Activated naive CD4-positive, alpha-beta T cell treated with anti-CD3 and anti-CD28 coated beads, Interleukin-2, amount 50 U/mL, for 72 hours (primary cell): Measurements from ENCODE around the gene PPAN. TPM values are rescaled to one million over a fixed set of nuclear protein-coding genes. Genes with fewer than 3 reads are reported as not detected.
A peak's percentile ranks its signal among the peaks of the same experiment; 100 is the strongest.

Source experiments
- ATAC-seq, 2 donors: fragments of 150-1000 bp; cut with Tn5 transposase; 2 replicates each; pipeline ENCODE4 v1.10.0; 2021; ENCODE audit warnings: mild to moderate bottlenecking in 2 of 2, moderate library complexity in 2 of 2
- DNase-seq, 2 donors: peaks; one replicate each; pipeline ENCODE4 v3.0.0; 2021 to 2022; ENCODE audit warnings: low spot score in 2 of 2
- H3K27ac Mint-ChIP-seq, 2 donors: one replicate each; pipeline ENCODE4 v1.8.0; 2022; ENCODE audit warnings: mild to moderate bottlenecking in 2 of 2, mixed read lengths in 2 of 2
- H3K36me3 Mint-ChIP-seq, 2 donors: one replicate each; pipeline ENCODE4 v1.8.0; 2022; ENCODE audit warnings: mixed read lengths in 2 of 2
- H3K9me3 Mint-ChIP-seq, 2 donors: one replicate each; pipeline ENCODE4 v1.8.0; 2022; ENCODE audit warnings: mixed read lengths in 2 of 2
- total RNA-seq, 2 donors: library from RNA; stranded (reverse); gene quantifications; one replicate each; pipeline ENCODE4 v1.2.3, GENCODE V29; 2022

Gene PPAN
- total RNA-seq, 2 donors from 2014 or later: 52.7 to 209 TPM

DNA sequence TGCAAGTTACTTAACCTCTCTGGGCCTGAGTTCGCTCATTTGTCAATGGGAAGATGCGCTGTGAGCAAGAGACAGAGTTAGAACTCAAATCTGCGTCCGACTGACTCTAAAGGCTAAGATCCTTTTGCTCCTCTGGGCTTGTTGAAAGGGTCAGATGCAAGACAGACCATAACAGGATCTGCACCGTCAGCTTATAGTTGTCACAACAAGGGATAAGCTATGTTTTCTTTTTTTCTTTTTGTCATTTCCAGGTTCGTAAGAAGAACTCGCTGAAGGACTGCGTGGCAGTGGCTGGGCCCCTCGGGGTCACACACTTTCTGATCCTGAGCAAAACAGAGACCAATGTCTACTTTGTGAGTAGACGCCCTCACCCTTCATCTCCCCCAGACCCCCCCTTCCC lies 1.1 kb downstream of the PPAN start:
- no peak for ATAC-seq
- no peak for DNase-seq
- H3K36me3 Mint-ChIP-seq: peaks cover 33 to 49% of the 10 kb centered on the region in 2 donors
- peak overlapping the region; percentile 98 to 99 for H3K27ac Mint-ChIP-seq
- no peaks in the 10 kb centered on the region for H3K9me3 Mint-ChIP-seq

- Mint-ChIP-seq H3K36me3 (peaks cover 33 to 54% of the 10 kb centered on the region in 2 donors), H3K27ac (peak overlapping the region; percentile 98 to 99), H3K9me3 (no peaks in the 10 kb centered on the region)
- ATAC-seq: no peak
- DNase-seq: no peak
These were observed 1.7 kb downstream of the PPAN start for GRCh38 chr19:10107817-10108367.

DNA sequence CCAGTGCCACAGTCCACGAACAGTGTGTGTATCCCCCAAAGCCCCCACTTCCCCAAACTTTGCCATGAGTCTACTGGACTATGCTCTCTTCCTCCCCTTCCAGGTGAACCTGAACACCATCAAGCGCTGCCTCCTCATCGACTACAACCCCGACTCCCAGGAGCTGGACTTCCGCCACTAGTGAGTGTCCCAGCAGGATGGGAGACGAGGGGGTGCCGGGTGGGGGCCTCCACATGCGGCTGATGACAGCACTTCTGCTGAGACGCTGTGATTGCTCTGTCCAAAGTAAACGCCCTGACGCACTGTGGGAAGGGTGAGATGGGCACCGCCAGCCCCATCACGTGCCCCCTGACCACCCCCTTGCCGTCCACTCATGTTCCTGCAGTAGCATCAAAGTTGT lies 3.4 kb downstream of the PPAN start:
- peaks cover 33 to 56% of the 10 kb centered on the region in 2 donors for H3K36me3 Mint-ChIP-seq

DNA sequence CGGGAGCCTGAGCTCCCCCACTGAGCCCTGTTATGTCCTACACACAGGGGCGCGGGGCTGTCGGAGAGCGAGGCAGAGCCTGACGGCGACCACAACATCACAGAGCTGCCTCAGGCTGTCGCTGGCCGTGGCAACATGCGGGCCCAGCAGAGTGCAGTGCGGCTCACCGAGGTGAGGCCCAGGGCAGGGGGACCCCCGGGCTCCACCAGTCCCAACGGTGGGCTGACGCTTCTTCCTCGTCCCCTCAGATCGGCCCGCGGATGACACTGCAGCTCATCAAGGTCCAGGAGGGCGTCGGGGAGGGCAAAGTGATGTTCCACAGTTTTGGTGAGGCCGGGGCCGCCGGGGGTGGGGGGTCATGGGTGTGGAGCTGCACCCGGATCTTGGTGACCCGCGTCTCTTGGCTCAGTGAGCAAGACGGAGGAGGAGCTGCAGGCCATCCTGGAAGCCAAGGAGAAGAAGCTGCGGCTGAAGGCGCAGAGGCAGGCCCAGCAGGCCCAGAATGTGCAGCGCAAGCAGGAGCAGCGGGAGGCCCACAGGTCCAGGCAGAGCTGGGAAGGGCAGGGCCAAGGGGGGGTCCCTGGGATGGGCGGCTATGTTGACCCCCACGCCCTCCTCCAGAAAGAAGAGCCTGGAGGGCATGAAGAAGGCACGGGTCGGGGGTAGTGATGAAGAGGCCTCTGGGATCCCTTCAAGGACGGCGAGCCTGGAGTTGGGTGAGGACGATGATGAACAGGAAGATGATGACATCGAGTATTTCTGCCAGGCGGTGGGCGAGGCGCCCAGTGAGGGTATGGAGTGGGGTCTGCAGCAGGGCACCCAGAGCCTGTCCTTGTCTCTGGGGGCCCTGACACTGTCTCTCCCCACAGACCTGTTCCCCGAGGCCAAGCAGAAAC lies 4.2 kb downstream of the PPAN start:
- ATAC-seq (no peak), DNase-seq (no peak)
- Mint-ChIP-seq H3K9me3 (no peaks in the 10 kb centered on the region), H3K27ac (peak overlapping the region; percentile 85 to 93), H3K36me3 (peaks cover 33 to 56% of the 10 kb centered on the region in 2 donors)

More for the DNA sequence above, 3.4 kb downstream of the PPAN start:
- Mint-ChIP-seq H3K9me3 (no peaks in the 10 kb centered on the region), H3K27ac (peak overlapping the region; percentile 85 to 93)
- ATAC-seq (no peak), DNase-seq (no peak)

DNA sequence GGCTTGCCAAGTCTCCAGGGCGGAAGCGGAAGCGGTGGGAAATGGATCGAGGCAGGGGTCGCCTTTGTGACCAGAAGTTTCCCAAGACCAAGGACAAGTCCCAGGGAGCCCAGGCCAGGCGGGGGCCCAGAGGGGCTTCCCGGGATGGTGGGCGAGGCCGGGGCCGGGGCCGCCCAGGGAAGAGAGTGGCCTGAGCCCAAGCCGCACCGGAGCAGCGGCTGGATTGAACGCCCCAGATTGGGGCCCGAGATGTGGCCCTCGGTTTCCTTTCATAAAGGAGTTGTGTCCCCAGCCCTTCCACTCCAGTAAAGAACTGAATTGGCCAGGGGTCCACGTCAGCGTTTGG lies 4.8 kb downstream of the PPAN start:
- no peak for DNase-seq
- Mint-ChIP-seq H3K27ac (peak overlapping the region; percentile 85 to 92), H3K36me3 (peaks cover 33 to 56% of the 10 kb centered on the region in 2 donors), H3K9me3 (no peaks in the 10 kb centered on the region)
- ATAC-seq: no peak

DNA sequence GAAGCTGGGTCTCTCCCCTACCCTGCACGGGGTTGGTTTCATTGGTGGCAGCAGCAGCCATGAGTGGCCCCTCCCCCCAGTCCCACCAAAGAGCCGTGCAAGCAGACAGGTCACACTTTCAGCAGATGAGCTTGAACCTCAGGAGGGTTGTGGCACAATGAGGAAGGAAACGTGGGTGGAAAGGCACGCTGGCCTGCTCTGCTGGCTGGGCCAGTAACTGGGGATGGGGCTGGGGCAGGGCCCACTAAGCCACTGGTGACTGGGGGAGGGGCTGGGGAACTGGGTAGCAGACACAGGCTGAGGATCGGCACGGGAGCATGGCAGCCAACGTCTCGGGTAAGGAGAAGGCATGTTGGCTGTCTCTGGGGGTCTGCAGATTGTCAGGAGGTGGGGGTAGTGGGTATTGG lies 5.2 kb downstream of the PPAN start, which contains the start of gene P2RY11:
Gene P2RY11, plus strand, starts transcription at position 289 of the 407 bp plus-strand sequence. Its CDS starts 29 bp downstream, at position 318.
- Mint-ChIP-seq H3K9me3 (no peaks in the 10 kb centered on the region), H3K27ac (peak within 1 kb of the TSS; percentile 85 to 92), H3K36me3 (peaks cover 33 to 56% of the 10 kb centered on the region in 2 donors)
- peak in 1 of 2 donors; percentile 70 for DNase-seq
- peak; percentile 12 to 33 for ATAC-seq

DNA sequence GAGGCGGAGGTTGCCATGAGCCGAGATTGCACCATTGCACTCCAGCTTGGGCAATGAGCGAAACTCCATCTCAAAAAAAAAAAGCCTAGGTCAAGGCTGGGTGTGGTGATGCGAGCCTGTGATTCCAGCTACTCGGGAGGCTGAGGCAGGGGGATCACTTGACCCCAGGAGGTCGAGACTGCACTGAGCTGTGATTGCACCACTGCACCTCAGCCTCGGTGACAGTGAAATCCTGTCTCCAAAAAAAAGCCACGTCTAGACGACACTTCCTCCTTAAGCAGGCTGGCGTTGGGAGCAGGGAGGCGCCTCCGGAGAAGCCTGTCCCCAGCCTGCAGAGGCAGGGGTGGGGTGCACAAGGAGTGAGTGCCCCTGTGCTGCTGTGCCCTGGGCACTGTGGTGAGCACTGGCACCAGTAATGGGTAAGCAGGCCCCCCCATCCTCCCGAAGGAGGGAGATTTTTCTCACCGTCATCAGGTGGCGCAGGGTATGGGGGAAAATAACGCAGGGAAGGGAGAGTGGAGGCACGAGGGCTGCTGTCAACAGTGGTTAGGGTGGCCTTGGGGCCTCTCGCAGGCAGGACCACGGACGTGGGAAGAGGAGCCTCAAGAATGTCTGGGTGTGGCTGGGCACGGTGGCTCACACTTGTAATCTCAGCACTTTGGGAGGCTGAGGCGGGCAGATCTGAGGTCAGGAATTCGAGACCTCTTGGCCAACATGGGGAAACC lies 6.0 kb downstream of the PPAN start:
- ATAC-seq (peak; percentile 31 to 77), DNase-seq (peak in 1 of 2 donors; percentile 82)
- Mint-ChIP-seq H3K27ac (peak overlapping the region; percentile 85 to 92), H3K9me3 (no peaks in the 10 kb centered on the region), H3K36me3 (peaks cover 25 to 48% of the 10 kb centered on the region in 2 donors)

GRCh38 chr19:10112895-10113591 lies 6.9 kb downstream of the PPAN start:
- H3K9me3 Mint-ChIP-seq: no peaks in the 10 kb centered on the region
- ATAC-seq (peak; percentile 33 to 37), DNase-seq (peak; percentile 65 to 73)
- H3K36me3 Mint-ChIP-seq: peaks cover 18 to 40% of the 10 kb centered on the region in 2 donors
- peak overlapping the region; percentile 85 to 92 for H3K27ac Mint-ChIP-seq

- peaks cover 18 to 36% of the 10 kb centered on the region in 2 donors for H3K36me3 Mint-ChIP-seq
- DNase-seq: no peak
- H3K9me3 Mint-ChIP-seq: no peaks in the 10 kb centered on the region
- ATAC-seq: no peak
- peak overlapping the region in 1 of 2 donors; percentile 85 for H3K27ac Mint-ChIP-seq
These were observed 7.4 kb downstream of the PPAN start for GRCh38 chr19:10113592-10113963.

GRCh38 chr19:10113964-10114650 lies 7.9 kb downstream of the PPAN start:
- Mint-ChIP-seq H3K9me3 (no peaks in the 10 kb centered on the region), H3K36me3 (peaks cover 20 to 38% of the 10 kb centered on the region in 2 donors), H3K27ac (peak overlapping the region; percentile 85 to 92)
- DNase-seq (no peak), ATAC-seq (no peak)

- no peak for DNase-seq
- peak overlapping the region; percentile 85 to 92 for H3K27ac Mint-ChIP-seq
- peaks cover 19 to 38% of the 10 kb centered on the region in 2 donors for H3K36me3 Mint-ChIP-seq
These were observed 8.7 kb downstream of the PPAN start for GRCh38 chr19:10114651-10115391.

DNA sequence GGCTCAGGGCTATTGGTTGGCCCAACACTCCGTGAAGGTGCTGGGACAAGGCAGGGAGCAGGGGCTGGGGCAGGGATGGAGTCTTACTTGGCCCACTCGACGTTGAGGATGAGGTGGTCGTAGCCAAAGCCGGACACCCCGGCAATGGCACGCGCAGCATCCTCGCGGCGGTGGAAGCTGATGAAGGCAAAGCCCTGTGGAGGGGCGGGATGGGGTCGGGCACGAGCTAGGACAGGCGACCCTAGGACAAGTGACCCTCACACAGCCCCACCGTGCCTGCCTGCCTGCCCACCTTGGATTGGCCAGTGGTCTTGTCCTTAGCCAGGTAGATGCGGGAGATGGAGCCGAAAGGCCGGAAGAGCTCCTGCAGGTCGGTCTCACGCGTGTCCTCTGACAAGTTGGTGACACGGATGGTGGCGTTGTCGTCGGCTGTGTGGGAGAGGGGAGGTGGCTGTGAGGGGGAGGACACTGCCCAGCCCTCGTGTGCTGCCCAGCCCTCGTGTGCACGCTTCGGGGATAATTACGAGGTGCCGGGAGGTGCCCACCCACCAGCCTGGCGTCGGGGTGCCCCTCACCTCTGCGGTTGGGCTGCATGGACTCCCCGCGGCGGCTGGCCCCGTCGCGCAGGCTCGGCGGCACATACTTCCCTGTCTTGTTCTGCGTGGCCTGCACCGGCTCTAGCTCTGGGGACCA lies 9.4 kb downstream of the PPAN start:
- no peaks in the 10 kb centered on the region for H3K9me3 Mint-ChIP-seq
- H3K27ac Mint-ChIP-seq: peak overlapping the region; percentile 85 to 92
- no peak for ATAC-seq
- DNase-seq: no peak
- H3K36me3 Mint-ChIP-seq: peaks cover 15 to 33% of the 10 kb centered on the region in 2 donors

More at GRCh38 chr19:10114651-10115391, 8.7 kb downstream of the PPAN start:
- ATAC-seq: no peak
- H3K9me3 Mint-ChIP-seq: no peaks in the 10 kb centered on the region

DNA sequence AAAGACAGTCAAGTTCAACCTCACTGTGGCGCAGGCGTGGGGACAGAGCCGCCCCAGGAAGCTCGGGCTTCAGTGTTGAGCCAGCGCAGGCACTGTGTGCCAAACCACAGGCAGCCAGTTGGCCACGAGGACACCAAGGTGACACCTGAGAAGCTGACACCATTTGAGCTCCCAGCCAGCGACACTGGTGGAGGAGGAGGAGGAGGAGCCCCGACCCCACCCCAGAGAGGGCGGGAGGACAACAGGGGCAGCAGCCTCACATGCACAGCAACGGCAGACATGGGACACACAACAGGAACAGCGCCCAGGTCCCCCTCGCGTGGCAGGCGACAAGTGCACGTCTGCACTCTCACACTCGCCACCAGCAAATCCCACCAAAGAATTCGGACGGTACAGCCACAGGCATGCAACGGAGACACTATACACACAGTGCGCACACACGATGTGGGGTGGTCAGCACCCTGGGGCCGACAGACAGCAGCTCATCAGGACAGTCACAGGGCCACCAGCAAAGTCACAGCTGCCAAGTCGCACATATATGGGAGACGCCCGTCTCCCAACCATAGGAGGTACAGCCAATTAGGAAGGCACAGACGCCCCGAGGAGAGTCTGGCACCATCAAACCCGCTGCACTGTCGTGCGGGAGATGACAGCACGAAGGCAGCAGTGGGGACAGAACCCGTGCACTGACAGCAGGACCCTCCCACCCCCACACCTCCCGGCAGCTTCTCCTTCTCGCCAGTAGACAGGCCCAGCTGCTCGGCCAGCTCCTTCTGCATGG lies 10.1 kb downstream of the PPAN start:
- Mint-ChIP-seq H3K27ac (peak overlapping the region; percentile 85 to 91), H3K36me3 (peaks cover 11 to 28% of the 10 kb centered on the region in 2 donors), H3K9me3 (no peaks in the 10 kb centered on the region)
- no peak for ATAC-seq
- peak in 1 of 2 donors; percentile 12 for DNase-seq
